ENCODE results near the gene KCNH2.

- TF ChIP-seq CTCF (IDR thresholded peaks at IDR 0.05; ENCODE audit: control extremely low read depth in 1 of 3, insufficient read depth in 1 of 3, low read depth in 1 of 3, low read length in 3 of 3) (no peak), EZH2 (IDR thresholded peaks at IDR 0.05; ENCODE audit: low read depth, low read length, severe bottlenecking) (no peak), MAFK (IDR thresholded peaks at IDR 0.05; ENCODE audit: low read depth, low read length) (no peak), POLR2A (IDR thresholded peaks at IDR 0.05; ENCODE audit: control extremely low read depth in 1 of 2, low read depth in 2 of 2, low read length in 2 of 2) (no peak), SAP30 (IDR thresholded peaks at IDR 0.05; ENCODE audit: insufficient read depth, insufficient replicate concordance, low read length) (no peak), MAX (IDR thresholded peaks at IDR 0.05) (no peak), POLR2AphosphoS5 (IDR thresholded peaks at IDR 0.05; ENCODE audit: low read depth, low read length) (no peak), HDAC2 (IDR thresholded peaks at IDR 0.05; ENCODE audit: borderline replicate concordance in 1 of 2, low read depth in 2 of 2, low read length in 2 of 2) (no peak), CBX5 (IDR thresholded peaks at IDR 0.05; ENCODE audit: low read depth, low read length) (no peak), GABPA (IDR thresholded peaks at IDR 0.05; ENCODE audit: borderline replicate concordance, insufficient read depth, low read length) (no peak), EGR1 (IDR thresholded peaks at IDR 0.05; ENCODE audit: borderline replicate concordance, low read depth, low read length) (no peak), BCL11A (IDR thresholded peaks at IDR 0.05; ENCODE audit: low read depth in 2 of 2, low read length in 2 of 2) (no peak)
These were observed 60.2 kb downstream of the KCNH2 start for GRCh38 chr7:150917969-150918368.

All from H1 (cell line).